Neuronal stem cell (in vitro differentiated cells): ENCODE data around the gene RTL10.

Experiments
- DNase-seq: peaks from one replicate; pipeline ENCODE4 v3.0.0-alpha.2; 2013; ENCODE audit warnings: low spot score
- H2AFZ ChIP-seq: one replicate; pipeline ENCODE4 v1.6.1; 2013; ENCODE audit warnings: mild to moderate bottlenecking, low read length, inconsistent platforms
- H2AK5ac ChIP-seq: 2 replicates; pipeline ENCODE4 v1.6.1; 2013; ENCODE audit warnings: low read depth, mild to moderate bottlenecking, inconsistent platforms, low read length, moderate library complexity, mixed read lengths
- H2BK120ac ChIP-seq: 2 replicates; pipeline ENCODE4 v1.6.1; 2013; ENCODE audit warnings: low read depth, mild to moderate bottlenecking, inconsistent platforms, low read length, moderate library complexity, mixed read lengths
- H2BK12ac ChIP-seq: one replicate; pipeline ENCODE4 v1.6.1; 2013; ENCODE audit warnings: low read length, inconsistent platforms
- H2BK15ac ChIP-seq: 2 replicates; pipeline ENCODE4 v1.6.1; 2013; ENCODE audit warnings: mild to moderate bottlenecking, low read length, inconsistent platforms, mixed read lengths
- H2BK5ac ChIP-seq: one replicate; pipeline ENCODE4 v1.6.1; 2013; ENCODE audit warnings: inconsistent platforms, mild to moderate bottlenecking, low read length, moderate library complexity
- H3K14ac ChIP-seq: one replicate; pipeline ENCODE4 v1.6.1; 2013; ENCODE audit warnings: low read length, inconsistent platforms
- H3K18ac ChIP-seq: 2 replicates; pipeline ENCODE4 v1.6.1; 2013; ENCODE audit warnings: low read length, inconsistent platforms
- H3K23ac ChIP-seq: 2 replicates; pipeline ENCODE4 v1.6.1; 2013; ENCODE audit warnings: low read depth, mild to moderate bottlenecking, mixed read lengths, low read length, inconsistent platforms; ENCODE audit not compliant: poor library complexity
- H3K27ac ChIP-seq: replicated peaks from 3 replicates; pipeline ENCODE4 v1.5.1; 2013; ENCODE audit warnings: low read length, inconsistent platforms
- H3K27me3 ChIP-seq, 3 experiments: 2 replicates each; pipeline ENCODE4 v1.6.1; 2013; ENCODE audit warnings: low read length in 3 of 3, mild to moderate bottlenecking in 2 of 3, inconsistent platforms in 1 of 3, low read depth in 1 of 3, mixed read lengths in 1 of 3, moderate library complexity in 1 of 3; ENCODE audit not compliant: control insufficient read depth in 3 of 3, insufficient read depth in 3 of 3
- H3K36me3 ChIP-seq, 2 donors: replicated peaks in 1 of 2; 2 replicates each; pipeline ENCODE4 v1.6.1; 2013; ENCODE audit warnings: low read length in 2 of 2; ENCODE audit not compliant: control insufficient read depth in 2 of 2, insufficient read depth in 2 of 2
- H3K4ac ChIP-seq: 2 replicates; pipeline ENCODE4 v1.6.1; 2013; ENCODE audit warnings: inconsistent platforms, mild to moderate bottlenecking, low read length, moderate library complexity
- H3K4me1 ChIP-seq, 2 donors: 1 replicate in 1 of 2; 2 replicates in 1 of 2; pipeline ENCODE4 v1.6.1; 2013; ENCODE audit warnings: low read length in 2 of 2, low read depth in 1 of 2; ENCODE audit not compliant: control insufficient read depth in 2 of 2, insufficient read depth in 1 of 2
- H3K4me2 ChIP-seq: one replicate; pipeline ENCODE4 v1.6.1; 2013; ENCODE audit warnings: mild to moderate bottlenecking, low read length, inconsistent platforms; ENCODE audit not compliant: insufficient read depth, poor library complexity, severe bottlenecking
- H3K4me3 ChIP-seq, 2 donors: 2 replicates each; pipeline ENCODE4 v1.5.1; 2013; ENCODE audit warnings: low read length in 2 of 2, mild to moderate bottlenecking in 2 of 2, inconsistent platforms in 1 of 2, moderate library complexity in 1 of 2
- H3K79me1 ChIP-seq: one replicate; pipeline ENCODE4 v1.6.1; 2013; ENCODE audit warnings: low read depth, mild to moderate bottlenecking, inconsistent platforms, low read length, moderate library complexity
- H3K9ac ChIP-seq: one replicate; pipeline ENCODE4 v1.6.1; 2013; ENCODE audit warnings: mild to moderate bottlenecking, low read depth, low read length, inconsistent platforms; ENCODE audit not compliant: poor library complexity
- H3K9me3 ChIP-seq, 2 donors: replicated peaks in 1 of 2; 2 replicates each; pipeline versions ENCODE3 to v1.6.1; 2013; ENCODE audit warnings: low read length in 2 of 2, mild to moderate bottlenecking in 2 of 2, inconsistent platforms in 1 of 2, low read depth in 1 of 2, mixed read lengths in 1 of 2, moderate library complexity in 1 of 2; ENCODE audit not compliant: control insufficient read depth in 2 of 2, insufficient read depth in 1 of 2
- H4K8ac ChIP-seq: one replicate; pipeline ENCODE4 v1.6.1; 2013; ENCODE audit warnings: low read depth, mild to moderate bottlenecking, inconsistent platforms, low read length, moderate library complexity
- H4K91ac ChIP-seq: one replicate; pipeline ENCODE4 v1.6.1; 2013; ENCODE audit warnings: low read length, low read depth, mild to moderate bottlenecking, inconsistent platforms; ENCODE audit not compliant: poor library complexity
- WGBS, 2 donors: extraction: QIAGEN DNeasy Blood & Tissue Kit; methylation state at CpG; one replicate each; pipeline ENCODE4 v1.1.7; 2013; ENCODE audit warnings: missing lambda C conversion rate in 2 of 2, mixed read lengths in 1 of 2; ENCODE audit not compliant: insufficient read length in 2 of 2, insufficient replicate concordance in 1 of 2; ENCODE audit errors: extremely low coverage in 2 of 2; 5-methylcytosine and 5-hydroxymethylcytosine counted together

RTL10 gene

DNA sequence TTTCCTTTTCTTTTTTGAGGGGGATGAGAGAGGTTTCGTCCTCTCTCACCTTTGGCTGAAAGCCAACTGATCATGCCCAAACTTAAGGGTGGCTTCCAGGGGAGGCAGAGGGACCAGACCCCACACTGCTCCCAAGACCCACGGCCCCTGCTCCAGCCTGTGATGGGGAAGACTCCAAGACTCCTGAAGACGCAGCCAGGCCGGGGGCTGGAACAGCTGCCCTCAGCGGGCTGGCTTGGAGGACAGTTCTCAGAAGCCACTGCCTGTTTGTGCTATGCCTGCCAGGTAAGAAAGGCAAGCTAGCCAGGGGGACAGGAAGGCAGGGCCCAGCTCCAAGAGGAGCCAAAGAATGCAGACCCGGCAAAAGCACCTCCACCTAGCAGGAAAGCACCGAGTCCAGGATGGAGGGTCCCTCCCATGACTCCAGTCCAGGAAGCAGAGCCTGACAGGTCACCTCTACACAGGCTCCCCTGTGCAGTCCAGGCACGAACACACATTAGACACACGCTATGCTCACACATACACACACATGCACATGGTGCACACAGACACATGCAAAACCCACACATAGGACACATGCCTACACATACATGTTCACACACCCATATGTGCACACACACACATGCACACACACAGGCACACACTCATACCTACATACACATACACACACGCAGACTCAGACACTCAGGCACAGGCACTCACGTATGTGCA, 31.3 kb downstream of the RTL10 start:
- Histone ChIP-seq H3K9me3 (peaks cover 0 to 4% of the 10 kb centered on the region in 2 donors), H2AK5ac (no peak overlapping the region), H2BK12ac (no peak overlapping the region), H3K79me1 (peaks cover 12% of the 10 kb centered on the region), H2BK5ac (no peak overlapping the region), H4K8ac (no peak overlapping the region), H2BK15ac (no peak overlapping the region), H3K14ac (peak overlapping the region; percentile 60), H3K4me1 (peaks cover 0 to 7% of the 10 kb centered on the region in 2 donors), H3K4me2 (no peak overlapping the region), H3K9ac (peak overlapping the region; percentile 82), H4K91ac (no peak overlapping the region), H2BK120ac (no peak overlapping the region), H3K36me3 (peaks cover 0 to 2% of the 10 kb centered on the region in 2 donors), H3K27me3 (no peaks in the 10 kb centered on the region), H3K4ac (no peak overlapping the region), H3K27ac (no peak overlapping the region), H3K18ac (no peak overlapping the region), H3K4me3 (peak overlapping the region in 1 of 2 donors; percentile 37), H2AFZ (no peak overlapping the region), H3K23ac (peak overlapping the region; percentile 12)
- no CpG with 5 or more reads among the region's 11 CpGs for WGBS, 2 donors
- DNase-seq, result no peak

DNA sequence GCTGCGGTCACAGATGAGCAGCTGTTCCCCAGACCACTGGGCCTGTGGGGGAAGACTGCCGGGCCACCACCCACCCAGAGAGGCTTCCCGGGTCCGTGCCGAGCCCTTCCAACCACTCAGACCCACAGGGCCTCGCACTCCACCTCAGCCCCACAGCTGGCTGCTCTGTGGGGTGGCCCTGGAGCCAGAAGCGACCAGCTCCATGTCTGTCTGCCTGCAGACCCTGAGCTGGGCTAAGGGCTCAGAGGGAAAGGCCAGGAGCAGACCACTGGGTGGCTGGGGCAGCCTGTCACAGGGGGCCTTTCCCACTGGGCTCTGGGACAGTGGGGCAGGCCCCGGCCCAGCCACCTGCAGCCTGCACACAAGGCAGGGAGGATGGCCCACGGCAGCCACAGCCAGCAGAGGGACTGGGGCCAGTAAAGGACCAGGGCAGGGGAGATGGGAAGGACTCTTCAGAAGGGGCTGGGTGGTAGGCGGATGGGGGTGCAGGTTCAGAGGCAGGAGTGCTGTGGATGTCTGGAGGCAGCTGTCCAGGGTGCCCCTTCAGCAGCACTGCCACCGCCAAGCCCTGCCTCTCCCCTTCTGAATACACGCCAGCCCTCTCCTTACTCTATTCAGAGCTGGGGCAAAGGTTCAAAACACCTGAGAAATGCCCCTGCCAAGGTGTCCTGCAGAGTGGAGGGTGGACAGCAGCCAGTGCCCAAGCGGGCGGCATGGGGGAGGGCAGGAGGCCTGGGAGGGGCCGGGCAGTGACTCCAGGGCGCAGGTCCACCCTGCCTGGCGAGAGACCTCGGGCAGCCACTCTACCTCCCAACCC, 32.2 kb downstream of the RTL10 start:
- Histone ChIP-seq H3K9ac (no peak overlapping the region), H3K14ac (peak overlapping the region; percentile 75), H3K18ac (peak overlapping the region; percentile 53), H2AFZ (no peak overlapping the region), H3K9me3 (peaks cover 0 to 4% of the 10 kb centered on the region in 2 donors), H3K4me2 (no peak overlapping the region), H3K4me3 (no peak overlapping the region), H2AK5ac (peak overlapping the region; percentile 6), H3K23ac (peak overlapping the region; percentile 44), H3K27ac (no peak overlapping the region), H2BK12ac (no peak overlapping the region), H2BK15ac (no peak overlapping the region), H3K79me1 (peaks cover 12% of the 10 kb centered on the region), H3K4ac (no peak overlapping the region), H3K27me3 (no peaks in the 10 kb centered on the region), H2BK5ac (no peak overlapping the region), H4K91ac (no peak overlapping the region), H3K4me1 (peaks cover 0 to 7% of the 10 kb centered on the region in 2 donors), H2BK120ac (no peak overlapping the region), H4K8ac (peak overlapping the region; percentile 1), H3K36me3 (peaks cover 0 to 2% of the 10 kb centered on the region in 2 donors)
- no peak for DNase-seq
- no CpG with 5 or more reads among the region's 18 CpGs for WGBS, 2 donors

DNA sequence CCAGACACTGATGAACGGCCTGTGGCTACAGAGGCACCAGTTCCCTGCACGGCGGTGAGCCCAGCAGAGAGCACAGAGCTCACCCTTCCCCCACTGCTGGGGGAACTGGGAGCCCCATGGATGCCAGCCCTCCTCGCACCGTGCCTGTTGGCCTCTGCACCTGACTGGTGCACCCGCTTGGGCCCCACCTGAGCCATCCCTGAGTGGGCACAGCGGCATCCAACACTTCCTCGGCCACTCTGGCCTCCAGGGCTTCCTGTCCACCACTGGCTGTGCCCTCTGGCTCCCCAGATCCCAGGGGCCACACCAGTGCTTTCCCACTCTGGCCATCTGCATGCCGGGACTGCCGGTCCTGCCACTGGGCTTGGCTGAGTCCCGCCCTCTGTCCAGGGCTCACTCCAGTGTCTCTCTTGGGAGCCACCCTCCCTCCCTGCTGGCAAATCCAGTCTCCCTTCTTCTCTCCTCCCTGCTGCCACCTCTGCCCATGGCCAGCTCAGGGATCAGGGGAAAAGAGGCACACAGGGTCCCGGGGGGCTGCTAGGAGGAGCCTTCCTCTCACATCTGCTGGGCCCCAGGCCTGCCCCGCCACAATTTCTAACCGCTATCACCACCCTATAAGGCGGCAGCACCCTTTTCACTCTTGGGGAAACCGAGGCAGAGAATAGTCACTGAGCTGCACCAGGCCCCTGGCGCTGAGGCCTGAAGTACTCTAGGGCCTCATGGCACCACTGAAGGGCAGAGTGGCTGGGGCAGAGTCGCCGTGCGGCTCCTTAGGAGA, 33.0 kb downstream of the RTL10 start:
- peak overlapping the region; percentile 93 for H3K18ac ChIP-seq
- no peak overlapping the region for H3K4me3 ChIP-seq
- H3K79me1 ChIP-seq, result peaks cover 12% of the 10 kb centered on the region
- no peaks in the 10 kb centered on the region for H3K27me3 ChIP-seq
- peak overlapping the region; percentile 1 for H4K8ac ChIP-seq
- H3K9me3 ChIP-seq, result peaks cover 0 to 2% of the 10 kb centered on the region in 2 donors
- H3K4ac ChIP-seq, result no peak overlapping the region
- peak overlapping the region; percentile 71 for H2AK5ac ChIP-seq
- peak overlapping the region; percentile 35 for H3K9ac ChIP-seq
- H3K27ac ChIP-seq, result no peak overlapping the region
- WGBS, 2 donors, result no CpG with 5 or more reads among the region's 20 CpGs
- DNase-seq, result no peak
- peaks cover 0 to 7% of the 10 kb centered on the region in 2 donors for H3K4me1 ChIP-seq
- H3K36me3 ChIP-seq, result peaks cover 0 to 2% of the 10 kb centered on the region in 2 donors
- H3K23ac ChIP-seq, result peak overlapping the region; percentile 80
- H2BK15ac ChIP-seq, result no peak overlapping the region
- H2AFZ ChIP-seq, result no peak overlapping the region
- H2BK120ac ChIP-seq, result no peak overlapping the region
- H4K91ac ChIP-seq, result no peak overlapping the region
- H2BK5ac ChIP-seq, result peak overlapping the region; percentile 19
- H2BK12ac ChIP-seq, result no peak overlapping the region
- no peak overlapping the region for H3K4me2 ChIP-seq
- peak overlapping the region; percentile 76 for H3K14ac ChIP-seq
